ENCODE data around the gene OR4M2.
"Not testable (repeated sequence)": the region's sequence is repeated elsewhere in the genome, so short reads cannot be mapped to it uniquely, and the experiment has no call there.

DNA sequence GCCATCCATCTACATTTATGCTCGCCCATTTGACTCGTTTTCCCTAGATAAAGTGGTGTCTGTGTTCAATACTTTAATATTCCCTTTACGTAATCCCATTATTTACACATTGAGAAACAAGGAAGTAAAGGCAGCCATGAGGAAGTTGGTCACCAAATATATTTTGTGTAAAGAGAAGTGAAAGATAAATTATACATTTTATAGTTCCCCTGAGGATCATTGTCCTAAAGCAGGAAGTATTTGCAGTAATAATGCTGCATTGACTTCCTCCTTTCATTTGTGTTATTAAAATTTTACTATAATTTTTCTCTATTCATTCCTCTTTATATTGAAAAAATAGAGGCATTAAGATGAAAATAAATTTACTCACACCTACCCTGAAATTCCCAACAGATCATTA, 1.1 kb downstream of the OR4M2 start:
- TF ChIP-seq POLR2AphosphoS5 (IDR thresholded peaks at IDR 0.05); POLR2A (IDR thresholded peaks at IDR 0.05; ENCODE audit: low read depth); EP300 (IDR thresholded peaks at IDR 0.05): not testable (repeated sequence)
- TF ChIP-seq, protein P1, sequence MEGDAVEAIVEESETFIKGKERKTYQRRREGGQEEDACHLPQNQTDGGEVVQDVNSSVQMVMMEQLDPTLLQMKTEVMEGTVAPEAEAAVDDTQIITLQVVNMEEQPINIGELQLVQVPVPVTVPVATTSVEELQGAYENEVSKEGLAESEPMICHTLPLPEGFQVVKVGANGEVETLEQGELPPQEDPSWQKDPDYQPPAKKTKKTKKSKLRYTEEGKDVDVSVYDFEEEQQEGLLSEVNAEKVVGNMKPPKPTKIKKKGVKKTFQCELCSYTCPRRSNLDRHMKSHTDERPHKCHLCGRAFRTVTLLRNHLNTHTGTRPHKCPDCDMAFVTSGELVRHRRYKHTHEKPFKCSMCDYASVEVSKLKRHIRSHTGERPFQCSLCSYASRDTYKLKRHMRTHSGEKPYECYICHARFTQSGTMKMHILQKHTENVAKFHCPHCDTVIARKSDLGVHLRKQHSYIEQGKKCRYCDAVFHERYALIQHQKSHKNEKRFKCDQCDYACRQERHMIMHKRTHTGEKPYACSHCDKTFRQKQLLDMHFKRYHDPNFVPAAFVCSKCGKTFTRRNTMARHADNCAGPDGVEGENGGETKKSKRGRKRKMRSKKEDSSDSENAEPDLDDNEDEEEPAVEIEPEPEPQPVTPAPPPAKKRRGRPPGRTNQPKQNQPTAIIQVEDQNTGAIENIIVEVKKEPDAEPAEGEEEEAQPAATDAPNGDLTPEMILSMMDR (IDR thresholded peaks at IDR 0.05): not testable (repeated sequence)
